Stimulated activated CD4-positive, alpha-beta T cell treated with anti-CD3 and anti-CD28 coated beads, Interleukin-12 subunit alpha, Interleukin-12 subunit beta, amount 100 ng/mL, for 24 hours (primary cell): ENCODE results near the gene LIN37.
A peak's percentile ranks its signal among the peaks of the same experiment; 100 is the strongest.
"Not testable (repeated sequence)": the region's sequence is repeated elsewhere in the genome, so short reads cannot be mapped to it uniquely, and the experiment has no call there.

Source experiments
- DNase-seq, 2 experiments: peaks; one replicate each; pipeline ENCODE4 v3.0.0-alpha.2; 2020; ENCODE audit warnings: low read depth in 2 of 2

Gene LIN37

DNA sequence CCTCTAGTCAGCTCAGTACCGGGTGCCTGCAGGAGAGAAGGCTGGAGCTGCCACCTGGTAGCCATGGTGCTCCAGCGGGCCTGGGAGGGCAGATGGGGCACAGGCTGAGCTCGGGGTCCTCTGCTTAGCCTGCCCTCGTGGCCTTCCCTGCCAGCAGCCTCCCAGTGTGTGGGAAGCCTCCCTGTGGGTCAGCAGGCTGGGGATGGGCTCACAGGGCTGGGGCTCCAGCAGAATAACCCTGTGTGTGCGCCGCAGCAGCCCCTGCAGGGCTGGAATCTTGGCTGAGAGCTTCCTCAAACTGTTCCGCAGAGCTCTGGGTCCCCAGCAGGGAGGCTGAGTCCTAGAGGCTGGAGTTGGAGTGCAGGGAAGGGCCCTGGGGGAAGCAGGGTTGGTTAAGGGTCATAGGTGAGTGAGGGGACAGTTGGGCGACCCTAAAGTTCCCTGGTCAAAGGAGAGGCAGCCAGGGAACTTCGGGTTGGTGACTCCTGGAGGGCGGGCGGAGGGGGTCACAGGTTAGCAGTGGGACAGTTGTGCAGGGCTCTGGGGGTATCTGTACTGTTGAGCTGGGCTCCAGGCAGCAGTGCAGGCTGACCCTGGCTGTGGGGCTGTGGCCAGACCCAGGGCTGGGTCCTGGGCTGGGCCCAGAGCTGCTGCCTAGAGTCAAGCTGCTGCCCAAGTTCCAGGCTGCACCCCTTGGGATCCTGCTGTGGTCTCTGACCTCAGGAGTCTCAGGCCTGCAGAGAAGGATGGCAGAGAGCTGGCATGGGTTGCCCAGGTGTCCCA is 41.0 kb downstream of the LIN37 start:
- no peak for DNase-seq

DNA sequence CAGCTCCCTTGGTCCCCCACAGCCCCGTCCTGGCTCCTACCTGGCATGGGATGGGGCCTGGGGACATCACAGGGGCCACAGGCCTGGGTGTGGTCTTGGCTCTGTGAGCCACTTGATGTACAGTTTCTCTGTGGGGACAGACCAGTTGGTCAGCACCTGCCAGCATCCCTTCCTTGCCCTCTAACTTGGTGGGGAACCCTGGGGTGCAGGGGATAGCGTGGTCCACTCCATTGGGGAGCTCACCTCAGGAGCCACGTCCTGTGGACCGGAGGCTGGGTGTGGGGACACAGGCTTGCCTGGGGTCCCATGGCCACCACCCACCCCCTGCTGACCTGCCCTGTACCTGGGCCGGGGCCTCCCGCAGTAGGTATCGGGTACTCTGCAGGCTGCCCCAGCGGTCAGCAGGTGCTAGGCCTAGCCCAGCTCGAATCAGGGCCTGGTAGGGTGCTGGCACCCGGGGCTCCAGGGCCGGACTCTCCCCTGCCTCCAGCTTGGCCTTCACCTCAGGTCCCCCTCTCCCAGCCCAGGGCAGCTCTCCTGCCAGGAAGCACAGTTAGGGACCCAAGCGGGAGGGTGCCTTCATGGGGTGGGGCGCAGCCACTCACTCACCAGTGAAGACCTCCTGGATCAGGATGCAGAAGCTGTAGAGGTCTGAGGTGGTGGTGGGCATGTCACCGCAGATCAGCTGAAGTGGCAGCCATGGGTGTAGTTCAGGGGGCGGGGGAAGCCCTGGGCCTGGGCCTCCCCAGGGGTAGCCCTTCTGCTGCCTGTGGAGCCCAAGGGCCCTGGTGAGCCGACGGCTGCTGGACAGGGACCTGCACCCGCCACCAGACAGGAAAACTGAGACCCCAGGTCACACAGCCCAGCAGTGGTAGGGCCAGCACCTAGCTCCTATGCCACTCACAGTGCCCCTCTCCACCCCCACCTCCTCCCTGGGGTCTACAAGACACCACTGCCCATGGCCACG is 41.9 kb downstream of the LIN37 start:
- no peak for DNase-seq

DNA sequence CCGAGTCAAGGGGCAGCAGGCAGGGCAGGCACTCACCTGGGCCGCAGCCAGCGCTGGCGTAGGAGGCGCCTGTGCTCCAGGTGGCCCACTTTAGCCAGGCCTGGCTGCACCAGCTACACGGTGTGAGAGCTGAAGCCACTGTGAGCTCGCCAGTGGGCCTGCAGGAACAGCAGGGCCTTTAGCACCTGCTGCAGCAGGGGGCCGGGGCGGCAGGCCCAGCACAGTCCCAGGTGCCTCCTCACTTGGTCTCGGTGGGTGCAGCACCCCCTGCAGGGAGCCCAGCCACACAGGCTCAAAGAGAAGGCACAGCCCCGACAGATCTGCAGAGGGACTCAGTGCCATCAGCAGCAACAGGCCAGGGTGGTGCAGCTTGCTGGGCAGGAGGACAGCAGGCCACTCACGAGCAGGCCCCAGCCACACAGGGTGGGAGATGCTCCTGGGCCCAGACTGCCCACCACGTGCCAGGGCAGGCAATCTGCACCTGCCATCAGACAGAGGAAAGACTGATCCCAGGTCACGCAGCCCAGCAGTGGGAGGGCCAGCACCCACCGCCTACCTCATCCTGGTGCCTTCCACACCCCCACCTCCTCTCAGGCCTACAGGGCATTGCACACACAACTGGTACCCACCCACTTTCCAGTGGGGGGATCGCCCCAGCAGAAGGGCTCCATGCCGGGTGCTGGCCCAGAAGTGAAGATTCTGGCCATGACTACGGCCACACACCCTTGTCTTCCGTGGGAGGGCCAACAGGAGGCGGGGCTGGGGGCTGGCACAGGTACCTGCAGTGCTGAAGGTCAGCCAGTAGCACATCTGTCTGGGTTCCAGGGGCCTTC is 42.8 kb downstream of the LIN37 start:
- no peak for DNase-seq

DNA sequence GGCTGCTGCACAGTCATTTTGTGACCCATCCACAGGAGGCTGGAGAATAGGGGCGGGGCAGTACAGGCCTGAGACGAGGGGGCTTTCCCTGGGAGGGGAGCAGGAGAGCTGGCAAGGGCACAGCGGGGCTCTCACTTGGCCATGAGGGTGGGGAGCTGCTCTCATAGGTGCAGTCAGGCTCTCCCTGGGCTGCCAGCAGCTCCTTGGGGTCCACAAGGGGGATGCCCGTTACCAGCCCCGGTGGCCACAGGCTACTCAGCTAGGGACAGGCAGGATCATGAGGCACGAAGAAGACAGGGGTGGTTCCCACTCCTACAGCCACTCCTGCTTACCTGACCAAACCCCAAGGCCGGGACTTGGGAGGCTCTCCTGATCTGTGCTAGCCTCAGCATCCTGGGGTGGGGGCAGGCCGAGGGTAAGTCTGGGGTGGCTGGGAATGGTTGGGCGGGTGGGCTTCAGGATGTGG is 43.5 kb downstream of the LIN37 start:
- no peak for DNase-seq

DNA sequence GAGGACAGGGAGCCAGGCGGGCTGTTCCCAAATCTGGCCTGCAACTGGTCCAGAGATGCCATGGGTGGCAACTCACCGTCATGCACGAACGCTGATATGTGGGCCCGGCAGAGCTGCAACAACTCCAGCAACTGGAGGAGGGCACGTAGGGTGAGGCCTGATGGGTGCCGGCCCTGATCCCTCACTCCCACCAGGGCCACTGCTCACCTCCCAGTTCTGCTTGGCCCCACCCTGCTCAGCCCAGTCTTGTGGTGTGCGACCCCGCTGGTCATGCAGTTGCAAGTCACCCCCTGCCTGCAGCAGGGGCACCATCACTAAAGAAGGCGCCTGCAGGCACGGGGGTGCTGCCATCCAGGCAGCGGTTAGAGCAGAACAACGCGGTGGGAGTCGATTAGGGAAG is 43.9 kb downstream of the LIN37 start:
- no peak for DNase-seq

DNA sequence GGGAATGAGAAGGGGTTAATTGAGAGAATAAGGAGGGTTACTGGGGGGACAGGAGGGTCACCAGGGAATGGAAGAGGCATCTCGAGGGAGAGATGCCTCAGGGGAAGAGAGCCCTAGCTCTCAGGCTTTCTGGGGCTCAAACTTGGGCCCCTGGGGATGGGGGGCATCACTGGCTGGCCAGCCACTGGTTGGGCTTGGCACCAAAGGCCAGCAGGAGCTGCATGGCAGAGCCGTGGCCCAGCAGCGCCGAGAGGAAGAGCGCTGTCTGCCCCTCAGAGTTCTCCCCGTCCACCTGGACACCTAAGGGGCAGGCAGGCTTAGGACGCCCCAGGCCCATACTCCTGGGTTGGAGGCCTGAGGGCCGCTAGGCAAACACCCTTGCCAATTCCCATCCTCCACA is 44.5 kb downstream of the LIN37 start:
- DNase-seq = no peak

DNA sequence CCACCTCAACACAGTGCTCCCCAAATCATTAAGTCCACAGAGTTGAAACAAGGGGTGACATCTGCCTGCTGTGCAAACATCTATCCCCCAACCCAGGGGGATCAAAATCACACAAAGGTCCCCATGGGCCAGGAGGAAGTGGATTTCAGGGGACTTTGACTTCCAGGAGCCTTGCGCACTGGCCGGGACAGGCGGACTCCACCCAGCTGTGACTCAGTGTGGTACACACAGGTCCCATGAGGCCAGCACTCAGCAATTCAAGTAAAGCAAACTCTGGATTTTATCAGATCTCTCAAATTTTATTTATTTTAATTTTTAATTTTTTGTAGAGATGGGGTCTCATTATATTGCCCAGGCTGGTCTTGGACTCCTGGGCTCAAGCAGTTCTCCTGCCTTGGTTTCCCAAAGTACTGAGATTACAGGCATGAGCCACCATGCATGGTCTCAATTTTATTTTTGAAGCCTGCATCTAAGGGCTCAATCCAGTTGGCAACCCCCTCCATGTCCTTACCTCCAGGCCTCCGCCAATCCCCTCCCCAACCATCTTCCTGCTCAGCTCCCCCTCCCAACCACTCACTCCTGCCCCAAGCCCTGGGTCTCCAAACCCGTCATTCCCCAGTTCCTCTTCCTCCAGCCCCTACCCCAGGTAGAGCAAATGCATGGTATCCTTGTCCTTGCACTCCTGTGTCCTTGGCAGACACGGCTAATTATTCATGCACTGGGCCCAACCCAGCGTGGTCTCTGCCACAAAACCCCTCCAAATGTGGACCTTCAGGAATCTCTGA is 45.2 kb downstream of the LIN37 start:
- DNase-seq = no peak

DNA sequence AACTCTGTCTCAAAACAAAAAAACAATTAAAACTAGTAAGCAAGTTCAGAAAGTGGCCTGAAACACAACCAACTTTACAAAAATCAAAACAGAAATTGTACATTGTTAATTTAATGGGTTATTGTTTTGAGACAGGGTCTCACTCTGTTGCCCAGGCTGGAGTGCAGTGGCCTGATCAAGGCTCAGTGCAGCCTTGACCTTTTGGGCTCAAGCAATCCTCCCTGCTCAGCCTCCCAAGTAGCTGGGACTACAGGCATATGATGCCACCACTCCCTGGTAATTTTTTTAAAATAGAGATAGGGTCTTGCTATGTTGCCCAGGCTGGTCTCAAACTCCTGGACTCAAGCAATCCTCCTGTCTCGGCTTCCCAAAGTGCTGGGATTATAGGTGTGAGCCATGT is 47.2 kb downstream of the LIN37 start:
- DNase-seq = not testable (repeated sequence)

DNA sequence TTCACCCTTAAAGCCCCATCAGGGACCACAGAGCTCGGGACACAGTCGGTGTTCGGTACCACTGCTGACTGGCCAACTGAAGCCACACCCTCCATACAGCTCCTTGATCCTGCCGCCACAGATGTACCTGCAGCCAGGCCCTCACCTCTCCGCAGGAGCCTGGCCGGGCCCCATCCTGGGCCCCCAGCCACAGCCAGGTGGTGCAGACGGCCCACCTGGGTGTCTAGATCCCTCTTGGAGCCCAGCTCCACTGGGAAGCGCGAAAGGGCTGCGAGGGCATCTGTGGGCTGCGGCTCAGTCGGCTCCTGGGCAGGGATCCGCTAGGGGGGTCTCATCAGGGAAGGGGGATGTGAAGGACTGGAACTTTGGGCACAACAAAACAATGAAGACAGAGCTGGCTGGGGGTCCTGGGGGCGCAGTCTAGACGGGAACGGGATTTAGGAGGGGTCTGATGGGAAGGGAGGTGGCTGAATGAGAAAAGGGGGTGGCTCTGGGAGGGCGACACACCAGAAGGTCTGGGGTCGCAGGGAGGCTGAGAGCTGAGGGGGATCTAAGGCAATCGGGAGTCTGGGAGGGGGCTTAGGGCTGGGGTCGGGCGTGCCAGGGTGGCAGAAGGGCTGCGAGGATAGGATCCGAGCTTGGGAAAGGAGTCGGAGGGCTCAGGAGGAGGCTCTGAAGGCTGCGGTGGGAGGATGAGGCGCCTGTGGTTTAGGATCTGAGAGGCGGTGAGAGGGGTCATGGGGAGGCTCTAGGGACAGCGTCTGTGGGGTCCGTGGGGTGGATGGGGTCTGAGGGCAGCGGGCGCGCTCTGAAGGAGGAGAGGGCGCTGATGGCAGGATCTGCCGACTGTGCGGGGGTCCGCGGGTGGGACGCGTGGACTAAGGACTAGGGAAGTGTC is 48.5 kb downstream of the LIN37 start:
- no peak for DNase-seq

DNA sequence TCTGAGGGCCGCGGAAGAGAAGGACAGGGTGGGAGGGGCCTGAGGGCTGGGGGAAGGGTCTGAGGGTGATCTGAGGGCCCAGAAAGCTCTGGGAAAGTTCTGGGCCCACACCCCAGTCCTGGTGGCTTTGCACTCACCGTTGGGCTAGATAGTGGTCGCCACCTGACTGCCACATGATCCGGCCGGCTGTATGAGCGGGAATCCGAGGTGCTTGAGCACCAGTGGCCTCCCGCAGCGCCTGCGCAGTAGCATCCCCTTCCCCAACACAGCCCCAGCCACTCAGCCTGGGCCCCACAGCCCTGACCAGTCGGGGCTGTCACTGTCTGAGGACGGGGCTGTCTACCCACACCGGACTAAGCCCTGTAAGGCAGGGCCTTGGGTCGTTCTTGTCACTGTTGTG is 49.3 kb downstream of the LIN37 start:
- DNase-seq = peak in 1 of 2 experiments; percentile 12

DNA sequence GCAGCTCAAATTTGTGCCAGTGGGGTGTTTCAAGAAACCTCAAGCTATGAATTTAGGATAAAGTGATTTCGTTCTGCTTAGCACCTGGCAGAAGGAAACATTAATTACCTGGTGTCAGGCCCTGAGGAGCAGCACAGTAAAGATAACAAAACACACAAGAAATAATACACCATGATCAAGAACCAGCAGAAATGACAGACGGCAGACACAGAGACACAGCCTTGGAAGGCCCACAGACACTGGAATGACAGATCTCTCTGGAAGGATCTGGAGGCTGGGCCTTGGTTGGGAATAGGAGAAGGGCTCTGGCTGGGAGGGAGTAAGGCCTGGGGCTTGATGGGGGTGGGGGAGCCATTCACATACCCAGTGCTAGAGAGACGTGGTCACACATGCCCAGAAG is 53.5 kb downstream of the LIN37 start:
- no peak for DNase-seq
